ENCODE measurements around the gene KRT6C.
"Not testable (repeated sequence)": the region's sequence is repeated elsewhere in the genome, so short reads cannot be mapped to it uniquely, and the experiment has no call there.

The KRT6C gene

GRCh38 chr12:52473768-52474167 is at the start of gene KRT6C:
KRT6C (minus strand) TSS chr12:52473805; CDS start chr12:52473737, 68 bp downstream.
- no peak for DNase-seq

- DNase-seq = no peak
Measured at GRCh38 chr12:52522346-52523011, 48.9 kb upstream of the KRT6C start.

- no peak for DNase-seq
Measured at GRCh38 chr12:52521568-52522266, 48.1 kb upstream of the KRT6C start.

GRCh38 chr12:52521175-52521567 is 47.6 kb upstream of the KRT6C start:
- no peak for DNase-seq

GRCh38 chr12:52519826-52520662 is 46.4 kb upstream of the KRT6C start, which contains the start of gene KRT5:
KRT5 (minus strand) TSS chr12:52520394; CDS start chr12:52520296, 98 bp downstream.
- peak; percentile 32 for DNase-seq

- no peak for DNase-seq
Measured at GRCh38 chr12:52519387-52519703, 45.7 kb upstream of the KRT6C start.

- DNase-seq = no peak
Measured at GRCh38 chr12:52518574-52519386, 45.2 kb upstream of the KRT6C start.

- no peak for DNase-seq
Measured at GRCh38 chr12:52517888-52518287, 44.3 kb upstream of the KRT6C start.

- no peak for DNase-seq
Measured at GRCh38 chr12:52517005-52517835, 43.6 kb upstream of the KRT6C start.

- no peak for DNase-seq
Measured at GRCh38 chr12:52515927-52516831, 42.6 kb upstream of the KRT6C start.

- no peak for DNase-seq
Measured at GRCh38 chr12:52515319-52515646, 41.7 kb upstream of the KRT6C start.

GRCh38 chr12:52514471-52515318 is 41.1 kb upstream of the KRT6C start:
- DNase-seq = no peak

GRCh38 chr12:52513736-52514135 is 40.1 kb upstream of the KRT6C start:
- DNase-seq = no peak

GRCh38 chr12:52508211-52508610 is 34.6 kb upstream of the KRT6C start:
- DNase-seq = no peak

GRCh38 chr12:52506858-52507715 is 33.5 kb upstream of the KRT6C start:
- DNase-seq = peak; percentile 35

- DNase-seq = no peak
Measured at GRCh38 chr12:52502877-52503276, 29.3 kb upstream of the KRT6C start.

- DNase-seq = no peak
Measured at GRCh38 chr12:52501490-52501889, 27.9 kb upstream of the KRT6C start.

- not testable (repeated sequence) for DNase-seq
Measured at GRCh38 chr12:52500574-52500973, 27.0 kb upstream of the KRT6C start.

All from eye (tissue), 1 donor.